ENCODE results near the gene CENPP.

CENPP gene

DNA sequence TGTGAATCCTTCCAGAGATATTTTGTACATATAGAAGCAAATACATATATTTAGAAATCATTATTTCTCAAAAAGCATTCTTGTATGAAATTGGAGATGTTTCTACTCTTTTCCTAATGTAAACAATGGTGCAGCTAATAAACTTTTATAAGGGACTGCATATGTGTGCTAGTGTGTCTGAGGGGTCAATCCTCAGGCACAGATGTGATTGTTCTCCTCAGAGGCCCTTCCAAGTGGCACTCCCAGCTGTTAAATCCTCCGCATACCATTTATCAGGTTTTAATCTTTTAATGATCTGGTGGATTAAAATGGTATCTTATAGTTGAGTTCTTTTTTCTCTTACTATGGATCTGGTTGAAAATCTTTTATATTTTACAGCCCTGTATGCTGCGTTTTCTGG, 104.1 kb downstream of the CENPP start:
- DNase-seq = no peak

DNA sequence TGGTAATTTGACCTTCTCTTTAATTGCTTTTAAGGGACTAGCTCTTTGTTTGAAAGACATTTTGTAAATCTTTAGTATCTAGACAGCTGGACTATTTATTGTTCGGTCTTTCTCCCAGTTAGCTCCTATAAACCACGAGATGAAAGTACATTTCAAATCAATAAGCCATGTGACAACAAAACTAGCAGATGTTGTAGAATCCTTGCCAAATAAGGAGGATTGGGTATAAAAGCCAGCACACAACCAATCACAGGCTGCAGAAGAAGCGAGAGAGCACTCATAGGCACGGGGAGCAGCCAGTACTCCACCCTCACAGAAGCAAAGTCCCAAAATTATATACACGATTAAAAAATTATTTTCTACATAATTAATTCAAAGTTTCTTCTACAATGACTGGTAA, 106.6 kb downstream of the CENPP start:
- no peak for DNase-seq

GRCh38 chr9:92432972-92433548, 107.3 kb downstream of the CENPP start:
- DNase-seq = no peak

- no peak for DNase-seq
Measured at GRCh38 chr9:92435263-92435662, 109.5 kb downstream of the CENPP start.

- no peak for DNase-seq
Measured at GRCh38 chr9:92438900-92439526, 113.3 kb downstream of the CENPP start.

GRCh38 chr9:92439921-92440750, 114.4 kb downstream of the CENPP start:
- DNase-seq = no peak

DNA sequence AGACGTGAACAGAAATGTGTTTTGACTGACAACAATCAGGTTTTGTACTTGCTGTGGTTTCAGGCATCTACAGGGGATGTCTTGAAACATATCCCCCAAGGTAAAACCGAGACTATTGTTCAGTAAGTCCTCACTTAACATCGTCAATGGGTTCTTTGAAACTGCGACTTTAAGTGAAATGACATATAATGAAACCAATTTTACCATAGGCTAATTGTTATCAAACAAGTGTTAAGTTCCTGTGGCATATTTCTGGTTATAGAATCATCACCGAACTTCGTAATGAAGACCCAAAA, 114.9 kb downstream of the CENPP start:
- DNase-seq = no peak

GRCh38 chr9:92444841-92445240, 119.1 kb downstream of the CENPP start:
- DNase-seq = no peak

GRCh38 chr9:92446536-92446935, 120.8 kb downstream of the CENPP start:
- no peak for DNase-seq

DNA sequence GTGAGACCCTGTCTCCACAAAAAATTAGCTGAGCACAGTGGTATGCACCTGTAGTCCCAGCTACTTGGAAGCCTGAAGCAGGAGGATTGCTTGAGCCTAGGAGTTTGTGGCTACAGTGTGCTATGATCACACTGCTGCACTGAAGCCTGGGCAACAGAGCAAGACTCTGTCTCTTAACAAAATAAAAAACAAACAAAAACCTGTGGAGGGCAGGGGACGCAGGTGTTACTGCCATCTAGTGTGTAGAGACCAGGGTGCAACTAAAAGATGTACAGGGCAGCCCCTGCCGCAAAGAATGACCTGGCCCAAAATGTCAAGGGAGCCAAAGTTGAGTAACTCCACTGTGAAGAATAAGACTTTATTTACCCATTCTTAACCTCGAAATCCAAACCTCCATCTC, 129.5 kb downstream of the CENPP start:
- DNase-seq = no peak

GRCh38 chr9:92457576-92457975, 131.8 kb downstream of the CENPP start:
- DNase-seq = no peak

DNA sequence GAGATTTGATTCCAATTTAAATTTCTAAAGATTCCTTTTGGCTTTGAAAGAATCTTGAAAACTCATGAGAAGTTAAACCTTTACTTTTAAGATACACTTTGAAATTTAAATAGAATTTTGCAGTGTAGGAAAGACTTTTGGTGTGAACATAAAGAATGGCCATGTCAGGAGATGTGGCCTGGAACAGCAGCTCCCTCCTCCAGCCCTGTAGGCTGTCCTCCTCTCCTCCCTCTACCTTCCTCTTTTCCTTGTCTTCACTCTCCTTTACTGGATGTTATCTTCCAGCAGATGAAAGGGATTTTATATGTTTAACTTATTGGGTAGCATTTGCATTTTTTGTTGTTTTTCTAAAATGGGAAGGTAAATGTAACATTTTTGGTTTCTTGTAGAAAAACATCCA, 137.6 kb downstream of the CENPP start:
- DNase-seq = no peak

GRCh38 chr9:92463984-92464383, 138.2 kb downstream of the CENPP start:
- no peak for DNase-seq

GRCh38 chr9:92467041-92467440, 141.3 kb downstream of the CENPP start:
- DNase-seq = no peak

- no peak for DNase-seq
Measured at GRCh38 chr9:92467511-92467910, 141.8 kb downstream of the CENPP start.

- DNase-seq = no peak
Measured at GRCh38 chr9:92468206-92468605, 142.5 kb downstream of the CENPP start.

GRCh38 chr9:92474587-92474986, 148.8 kb downstream of the CENPP start:
- DNase-seq = no peak

- no peak for DNase-seq
Measured at GRCh38 chr9:92476962-92477361, 151.2 kb downstream of the CENPP start.

DNA sequence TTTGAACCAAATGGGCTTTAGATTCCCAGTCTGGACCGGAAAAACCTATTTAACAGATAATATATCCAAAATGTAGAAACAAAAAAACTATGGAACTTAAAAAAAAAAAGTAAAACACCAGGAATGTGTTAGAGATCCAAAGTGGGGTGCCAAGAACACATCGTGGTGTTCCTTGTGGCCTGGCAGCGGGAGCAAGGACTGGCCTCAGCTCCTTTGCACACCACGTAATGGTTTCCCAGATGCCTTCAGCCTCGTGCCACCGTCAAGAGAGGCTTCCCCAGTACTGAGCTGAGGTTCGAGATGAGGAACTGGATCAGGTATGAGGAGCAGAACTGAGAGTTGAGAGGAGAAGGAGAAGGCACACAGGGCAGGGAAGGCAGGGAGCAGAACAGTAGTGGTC, 153.0 kb downstream of the CENPP start:
- DNase-seq = no peak

DNA sequence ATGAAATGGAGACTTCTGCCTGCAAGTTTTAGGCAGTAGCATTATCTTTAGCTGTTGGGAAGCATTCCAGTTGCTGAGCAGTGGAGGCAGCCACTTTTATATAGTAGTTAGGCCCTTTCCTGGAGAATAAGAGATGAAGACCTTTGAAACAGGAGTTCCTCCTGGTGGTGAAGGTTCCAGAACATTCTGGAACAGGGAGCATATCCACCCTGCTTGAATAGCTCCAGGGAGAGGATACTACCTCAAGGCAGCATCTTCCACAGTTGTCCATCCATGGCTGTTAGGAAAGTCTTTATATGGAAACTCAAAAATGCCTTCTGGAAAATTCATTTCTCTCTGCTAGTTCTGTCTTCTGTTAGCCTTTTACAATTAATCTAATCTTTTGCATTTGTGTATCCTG, 153.6 kb downstream of the CENPP start:
- DNase-seq = no peak

GRCh38 chr9:92480291-92480771, 154.6 kb downstream of the CENPP start:
- no peak for DNase-seq

DNA sequence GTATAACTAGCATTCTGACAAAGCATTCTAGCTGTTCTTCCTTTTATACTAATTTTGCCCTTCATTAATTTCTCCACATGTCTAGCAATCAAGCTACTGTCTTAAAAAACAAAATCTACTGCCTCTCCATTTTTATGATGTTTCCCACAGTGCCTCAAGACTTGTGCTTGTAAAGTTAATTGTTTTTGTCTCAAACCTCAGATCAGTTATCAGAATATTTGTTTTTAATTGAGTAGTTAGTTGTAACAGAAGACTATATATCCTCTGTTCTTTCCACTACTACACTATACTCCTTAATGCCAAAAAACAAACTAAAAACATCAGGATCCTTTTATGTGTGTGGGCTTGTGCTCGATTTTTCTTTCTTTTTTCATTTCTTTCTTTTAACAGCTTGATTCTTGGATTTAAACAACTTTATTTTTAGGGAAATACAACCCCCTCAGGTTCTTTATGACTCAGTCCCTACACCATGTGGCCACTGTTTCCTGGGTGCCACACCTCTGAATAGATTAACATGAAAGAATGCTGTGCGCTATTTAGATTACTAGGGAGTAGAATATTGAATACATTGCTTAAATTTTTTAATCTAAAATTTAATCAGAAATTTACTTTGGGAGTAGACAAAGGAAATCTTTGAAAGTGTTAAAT, 155.4 kb downstream of the CENPP start:
- no peak for DNase-seq

DNA sequence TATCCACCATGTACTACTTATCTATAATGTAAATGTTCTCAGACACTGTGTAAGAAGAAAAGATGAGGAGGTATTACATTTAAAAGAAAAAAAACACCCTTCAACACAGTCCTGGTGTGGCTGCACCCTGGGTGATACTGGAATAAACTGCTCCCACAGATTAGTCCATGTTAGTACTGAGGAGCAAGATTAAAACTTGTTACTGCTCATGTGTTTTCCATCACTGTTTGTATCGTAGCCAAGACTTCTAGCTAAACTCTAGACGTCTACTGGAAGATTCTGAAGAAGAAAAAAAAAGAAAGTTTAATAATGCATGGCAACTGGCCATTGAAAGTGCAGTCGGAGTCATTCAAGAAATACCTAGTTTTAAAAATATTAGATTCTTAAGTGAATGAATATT, 156.6 kb downstream of the CENPP start, which contains the start of gene ASPN:
Gene ASPN, minus strand, starts transcription at position 178 of the 400 bp plus-strand sequence.
- DNase-seq = no peak

GRCh38 chr9:92482805-92483204, 157.1 kb downstream of the CENPP start:
- DNase-seq = no peak

All from T1000 (cell line).